ENCODE results near the gene FAM20B. TPM values are rescaled to one million over a fixed set of nuclear protein-coding genes. Genes with fewer than 3 reads are reported as not detected.

Gene FAM20B
- total RNA-seq, 2 experiments from 2014 or later: 25.5 to 27.2 TPM

DNA sequence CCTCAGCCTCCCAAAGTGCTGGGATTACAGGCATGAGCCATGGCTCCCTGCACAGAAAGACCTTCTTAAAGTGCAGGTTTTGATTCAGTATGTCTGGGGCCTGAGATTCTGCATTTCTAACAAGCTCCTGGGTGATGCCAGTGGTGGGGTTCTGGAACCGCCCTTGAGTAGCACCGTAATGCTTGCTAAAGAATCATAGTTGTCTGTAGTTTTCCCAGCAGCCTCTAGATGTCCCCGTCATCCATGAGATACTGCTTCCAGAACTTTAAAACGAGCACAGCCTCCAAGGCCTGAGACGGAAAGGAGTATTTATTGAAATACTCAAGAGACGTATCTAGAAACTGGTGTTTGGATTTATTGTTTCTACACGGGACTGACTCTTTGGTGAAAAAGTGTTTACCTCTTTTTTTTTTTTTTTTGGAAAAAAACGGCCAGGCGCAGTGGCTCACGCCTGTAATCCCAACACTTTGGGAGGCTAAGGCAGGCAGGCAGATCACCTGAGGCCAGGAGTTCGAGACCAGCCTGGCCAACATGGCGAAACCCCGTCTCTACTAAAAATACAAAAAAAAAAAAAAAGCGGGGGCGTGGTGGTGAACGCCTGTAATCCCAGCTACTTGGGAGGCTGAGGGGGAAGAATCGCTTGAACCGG is 53.5 kb downstream of the FAM20B start:
- ChIA-PET POLR2A (interaction anchor here (0.7 to 4.6 kb wide), 3 partner anchors 14 to 289 kb away, joined by 3 to 25 read pairs (median 5); no protein-coding TSS in a partner anchor), CTCF (interaction anchor here (0.6 to 3.7 kb wide), 18 partner anchors 9 to 736 kb away, joined by 3 to 37 read pairs (median 4); partner anchors contain the start of genes AXDND1 and SOAT1)
- H3K4me3 Mint-ChIP-seq: peak overlapping the region; percentile 3
- H3K27ac Mint-ChIP-seq: peak overlapping the region; percentile 2
- H3K9me3 Mint-ChIP-seq: no peaks in the 10 kb centered on the region
- H3K36me3 Mint-ChIP-seq (ENCODE audit: low read depth): peaks cover 6% of the 10 kb centered on the region
- peaks cover 27% of the 10 kb centered on the region for H3K4me1 Mint-ChIP-seq
- peak; percentile 61 for DNase-seq
- H3K27me3 Mint-ChIP-seq: no peaks in the 10 kb centered on the region

DNA sequence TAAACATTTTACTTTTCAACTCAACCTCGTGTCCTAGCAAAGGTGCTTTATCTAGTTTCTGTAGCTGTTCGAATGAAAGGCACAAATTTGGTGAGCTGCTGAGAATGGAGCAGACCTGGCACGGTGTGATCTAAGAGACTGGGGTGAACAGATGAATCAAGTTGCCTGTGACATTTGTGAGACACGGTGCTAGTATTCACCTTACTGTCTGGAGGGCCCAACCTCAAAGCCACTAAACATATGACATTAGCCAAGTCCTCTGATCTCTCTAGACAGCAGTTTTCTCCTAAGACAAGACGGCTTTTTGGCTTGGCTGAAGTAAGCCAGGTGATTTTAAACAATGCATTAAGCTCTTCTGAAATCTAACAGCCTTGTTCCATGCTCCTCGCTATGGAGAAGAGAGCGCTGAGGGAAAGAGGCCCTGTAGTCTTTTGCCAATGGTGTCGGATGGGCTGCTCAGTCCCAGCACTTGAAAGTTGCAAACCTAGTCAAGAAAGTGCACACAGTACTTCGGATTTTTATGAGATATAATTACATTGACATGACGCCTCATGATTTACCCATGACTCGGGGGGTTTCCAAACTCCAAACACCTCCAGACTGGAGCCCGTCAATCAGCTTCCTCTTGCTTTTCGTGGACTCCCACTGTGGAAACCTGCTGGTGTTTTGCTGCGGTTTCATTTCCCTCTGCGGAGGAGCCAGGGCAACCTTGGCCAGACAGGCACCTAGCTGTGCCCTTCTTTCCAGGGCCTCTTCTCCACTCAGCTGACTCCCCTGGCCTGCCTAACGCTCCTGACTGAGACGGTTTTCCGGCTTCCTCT is 55.4 kb downstream of the FAM20B start:
- Mint-ChIP-seq H3K27me3 (no peaks in the 10 kb centered on the region), H3K4me1 (peaks cover 33% of the 10 kb centered on the region), H3K27ac (peak overlapping the region; percentile 90), H3K9me3 (no peaks in the 10 kb centered on the region), H3K36me3 (ENCODE audit: low read depth) (peaks cover 17% of the 10 kb centered on the region), H3K4me3 (peak overlapping the region; percentile 98)
- POLR2A ChIA-PET: interaction anchor here (0.6 to 4.6 kb wide), 12 partner anchors 12 to 287 kb away, joined by 3 to 25 read pairs (median 4); partner anchors contain the start of gene AXDND1
- CTCF ChIA-PET: interaction anchor here (0.7 to 3.7 kb wide), 12 partner anchors 22 to 734 kb away, joined by 3 to 37 read pairs (median 4); partner anchors contain the start of genes AXDND1 and SOAT1
- DNase-seq: no peak

DNA sequence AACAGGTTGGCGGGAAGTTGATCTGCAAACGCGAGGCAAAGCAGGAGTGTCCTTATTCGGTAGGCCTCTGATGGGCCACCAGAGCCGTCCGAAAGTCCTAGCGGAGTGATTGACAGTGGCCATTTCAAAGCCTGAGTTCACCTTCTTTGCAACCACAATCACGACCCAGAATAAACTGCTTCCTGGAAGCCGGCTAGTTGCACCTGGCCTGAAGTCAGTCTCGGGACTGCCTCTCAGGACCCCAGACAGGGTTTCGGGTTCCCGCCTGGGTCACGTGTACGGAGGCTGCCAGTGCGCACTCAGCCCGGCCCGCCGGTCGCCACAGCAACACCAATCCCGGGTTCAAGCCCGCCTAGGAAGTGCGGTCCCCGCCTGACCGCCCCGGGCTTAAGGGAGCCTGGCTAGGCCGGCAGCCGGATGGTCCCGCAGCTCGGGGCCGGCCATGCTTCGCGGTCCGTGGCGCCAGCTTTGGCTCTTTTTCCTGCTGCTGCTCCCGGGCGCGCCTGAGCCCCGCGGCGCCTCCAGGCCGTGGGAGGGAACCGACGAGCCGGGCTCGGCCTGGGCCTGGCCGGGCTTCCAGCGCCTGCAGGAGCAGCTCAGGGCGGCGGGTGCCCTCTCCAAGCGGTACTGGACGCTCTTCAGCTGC is 56.1 kb downstream of the FAM20B start, which contains the start of gene TOR3A:
Gene TOR3A (plus strand): TSS at position 384 of the 646 bp plus-strand sequence. CDS start 59 bp downstream, at position 443.
- POLR2A ChIA-PET: interaction anchor here (0.9 to 4.6 kb wide), 12 partner anchors 11 to 284 kb away, joined by 3 to 25 read pairs (median 4); partner anchors contain the start of genes AXDND1 and SOAT1
- CTCF ChIA-PET: interaction anchor here (0.6 to 3.7 kb wide), 10 partner anchors 39 to 733 kb away, joined by 3 to 37 read pairs (median 5); partner anchors contain the start of gene AXDND1
- H3K27me3 Mint-ChIP-seq: no peaks in the 10 kb centered on the region

DNA sequence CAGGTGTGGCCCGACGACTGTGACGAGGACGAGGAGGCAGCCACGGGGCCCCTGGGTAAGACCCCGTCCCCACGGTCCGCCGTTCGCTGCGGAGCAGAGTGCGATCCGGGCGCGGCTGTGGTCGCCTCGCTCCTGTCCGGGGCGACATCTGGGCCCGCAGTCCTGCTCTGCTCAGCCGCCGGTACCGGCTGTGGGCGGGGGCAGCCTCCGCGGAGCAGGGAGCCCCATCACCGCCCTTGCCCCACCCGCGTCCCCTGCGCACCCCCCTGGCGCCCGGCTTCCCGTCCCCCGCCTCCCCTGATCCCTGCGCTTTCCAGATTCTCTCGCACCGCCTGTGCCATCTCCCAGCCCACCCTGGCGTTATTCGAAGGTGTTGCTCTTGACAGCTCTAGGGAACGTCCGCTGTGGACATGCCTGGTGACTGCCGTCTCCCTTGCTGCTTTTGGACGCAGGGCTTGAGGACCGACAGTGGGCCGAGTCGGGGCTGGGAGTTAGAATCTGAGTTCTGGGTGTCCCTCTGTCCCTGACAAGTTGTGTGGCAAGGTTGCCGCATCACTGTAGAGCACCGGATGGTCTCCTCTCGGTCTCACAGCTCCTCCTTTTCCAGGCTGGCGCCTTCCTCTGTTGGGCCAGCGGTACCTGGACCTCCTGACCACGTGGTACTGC is 56.8 kb downstream of the FAM20B start:
- POLR2A ChIA-PET: interaction anchor here (0.8 to 4.6 kb wide), 13 partner anchors 9 to 286 kb away, joined by 3 to 25 read pairs (median 4); partner anchors contain the start of genes AXDND1 and SOAT1
- H3K36me3 Mint-ChIP-seq (ENCODE audit: low read depth): peaks cover 22% of the 10 kb centered on the region
- no peaks in the 10 kb centered on the region for H3K27me3 Mint-ChIP-seq
- peak; percentile 38 for DNase-seq
- H3K27ac Mint-ChIP-seq: peak overlapping the region; percentile 94
- CTCF ChIA-PET: interaction anchor here (0.6 to 1.9 kb wide), 6 partner anchors 39 to 733 kb away, joined by 3 to 6 read pairs (median 4); no protein-coding TSS in a partner anchor
- peak overlapping the region; percentile 98 for H3K4me3 Mint-ChIP-seq
- peaks cover 35% of the 10 kb centered on the region for H3K4me1 Mint-ChIP-seq
- no peaks in the 10 kb centered on the region for H3K9me3 Mint-ChIP-seq

More for the DNA sequence above, 56.1 kb downstream of the FAM20B start, which contains the start of gene TOR3A:
- no peaks in the 10 kb centered on the region for H3K9me3 Mint-ChIP-seq
- DNase-seq: peak; percentile 88
- H3K27ac Mint-ChIP-seq: peak within 1 kb of the TSS; percentile 94
- H3K4me3 Mint-ChIP-seq: peak within 1 kb of the TSS; percentile 98
- H3K4me1 Mint-ChIP-seq: peaks cover 35% of the 10 kb centered on the region
- H3K36me3 Mint-ChIP-seq (ENCODE audit: low read depth): peaks cover 21% of the 10 kb centered on the region

DNA sequence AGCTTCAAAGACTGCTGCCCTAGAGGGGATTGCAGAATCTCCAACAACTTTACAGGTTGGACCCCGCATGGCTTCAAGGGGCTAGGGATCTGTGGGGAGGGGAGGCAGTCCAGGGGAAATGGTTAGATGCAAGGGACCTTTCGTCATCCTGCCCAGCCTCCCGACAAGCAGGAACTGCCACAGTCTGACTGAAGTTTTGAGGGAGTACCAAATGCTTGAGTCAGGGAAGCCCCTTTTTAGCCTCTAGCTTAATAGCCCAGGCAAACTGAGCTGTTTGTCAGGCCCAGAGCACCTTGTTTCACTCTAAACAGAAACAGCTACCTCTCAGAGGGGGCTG is 57.3 kb downstream of the FAM20B start:
- no peaks in the 10 kb centered on the region for H3K27me3 Mint-ChIP-seq
- DNase-seq: peak; percentile 40
- peak overlapping the region; percentile 98 for H3K4me3 Mint-ChIP-seq
- H3K36me3 Mint-ChIP-seq (ENCODE audit: low read depth): peaks cover 22% of the 10 kb centered on the region
- ChIA-PET POLR2A (interaction anchor here (0.8 to 4.6 kb wide), 9 partner anchors 9 to 285 kb away, joined by 3 to 25 read pairs (median 4); partner anchors contain the start of gene SOAT1), CTCF (interaction anchor here (0.9 to 1.9 kb wide), 5 partner anchors 38 to 732 kb away, joined by 3 to 6 read pairs (median 5); no protein-coding TSS in a partner anchor)
- peaks cover 35% of the 10 kb centered on the region for H3K4me1 Mint-ChIP-seq
- no peaks in the 10 kb centered on the region for H3K9me3 Mint-ChIP-seq
- peak overlapping the region; percentile 94 for H3K27ac Mint-ChIP-seq

DNA sequence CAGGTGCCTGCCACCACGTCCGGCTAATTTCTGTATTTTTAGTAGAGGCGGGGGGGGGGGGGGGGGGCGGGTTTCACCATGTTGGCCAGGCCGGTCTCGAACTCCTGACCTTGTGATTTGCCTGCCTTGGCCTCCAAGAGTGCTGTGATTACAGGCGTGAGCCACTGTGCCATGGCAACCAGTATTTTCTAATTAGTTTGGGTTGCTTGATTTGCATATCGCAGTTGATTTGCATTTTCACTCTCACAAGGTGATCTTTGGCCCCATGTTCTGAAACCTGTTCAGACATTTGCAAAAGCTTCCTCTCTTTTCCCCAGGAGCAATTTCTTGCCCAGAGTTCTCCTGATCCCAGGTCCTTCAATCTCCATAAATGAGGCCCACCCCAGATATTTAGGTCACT is 57.8 kb downstream of the FAM20B start:
- ChIA-PET CTCF (interaction anchor here (0.9 to 1.3 kb wide), 2 partner anchors 38 to 43 kb away, joined by 3 to 5 read pairs; no protein-coding TSS in a partner anchor), POLR2A (interaction anchor here (0.8 to 4.6 kb wide), 7 partner anchors 10 to 210 kb away, joined by 3 to 25 read pairs (median 4); partner anchors contain the start of gene SOAT1)
- Mint-ChIP-seq H3K27me3 (no peaks in the 10 kb centered on the region), H3K27ac (peak overlapping the region; percentile 94), H3K9me3 (no peaks in the 10 kb centered on the region), H3K4me3 (peak overlapping the region; percentile 98), H3K36me3 (ENCODE audit: low read depth) (peaks cover 24% of the 10 kb centered on the region), H3K4me1 (peaks cover 35% of the 10 kb centered on the region)
- no peak for DNase-seq

DNA sequence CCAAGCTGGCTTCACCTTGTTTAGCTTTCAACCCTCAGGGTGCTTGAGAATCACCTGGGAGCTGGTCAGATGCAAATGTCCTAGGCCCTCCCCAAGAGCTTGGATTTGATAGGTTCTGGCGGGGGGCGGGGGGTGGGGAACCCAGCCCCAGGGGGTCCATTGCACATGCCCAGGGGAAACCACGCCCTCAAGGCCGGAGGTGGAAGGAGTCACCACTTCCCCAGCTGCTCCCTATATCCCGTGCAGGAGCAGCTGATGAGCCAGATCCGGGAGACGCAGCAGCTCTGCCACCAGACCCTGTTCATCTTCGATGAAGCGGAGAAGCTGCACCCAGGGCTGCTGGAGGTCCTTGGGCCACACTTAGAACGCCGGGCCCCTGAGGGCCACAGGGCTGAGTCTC is 62.0 kb downstream of the FAM20B start:
- H3K27me3 Mint-ChIP-seq: no peaks in the 10 kb centered on the region
- H3K9me3 Mint-ChIP-seq: no peaks in the 10 kb centered on the region
- no peak for DNase-seq
- POLR2A ChIA-PET: interaction anchor here (1.1 kb wide), 1 partner anchor 277 kb away, joined by 3 read pairs; no protein-coding TSS in a partner anchor
- H3K27ac Mint-ChIP-seq: no peak overlapping the region
- CTCF ChIA-PET: interaction anchor here (1.5 kb wide), 1 partner anchor 12 kb away, joined by 3 read pairs; no protein-coding TSS in a partner anchor
- peaks cover 20% of the 10 kb centered on the region for H3K4me1 Mint-ChIP-seq
- H3K36me3 Mint-ChIP-seq (ENCODE audit: low read depth): peaks cover 41% of the 10 kb centered on the region
- H3K4me3 Mint-ChIP-seq: no peak overlapping the region

DNA sequence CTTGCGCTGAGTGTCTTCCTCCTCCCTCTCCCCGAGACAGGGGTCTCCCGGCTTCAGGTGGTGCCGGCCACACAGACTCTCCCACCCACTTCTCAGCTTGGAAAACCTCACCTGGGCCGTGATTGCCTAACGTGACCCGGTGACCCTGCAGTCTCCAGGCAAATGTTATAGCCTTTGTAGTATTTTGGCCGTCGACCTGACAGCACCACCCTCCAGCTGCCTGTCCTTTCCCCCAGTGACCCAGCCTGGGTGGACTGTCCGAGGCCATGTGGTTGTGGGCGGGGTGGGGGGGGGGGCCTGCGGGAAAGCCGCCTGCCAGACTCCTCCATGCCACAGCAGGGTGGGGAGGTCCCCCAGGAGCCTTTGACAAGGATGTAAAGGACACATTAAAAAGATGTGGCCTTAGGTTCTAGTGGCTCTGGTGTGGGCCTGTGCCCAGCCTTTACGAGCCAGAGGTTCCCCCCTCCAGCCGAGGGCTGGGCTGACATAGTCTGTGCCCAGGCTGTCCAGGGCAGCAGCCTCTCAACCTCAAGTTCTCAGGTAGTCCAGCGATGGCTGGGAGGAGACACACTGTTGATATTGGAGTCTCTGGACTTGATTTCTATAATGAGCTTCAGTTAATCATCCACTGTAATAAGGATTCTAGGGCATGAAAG is 64.3 kb downstream of the FAM20B start:
- DNase-seq: no peak
- Mint-ChIP-seq H3K4me1 (peaks cover 5% of the 10 kb centered on the region), H3K27ac (no peak overlapping the region), H3K27me3 (no peaks in the 10 kb centered on the region), H3K4me3 (no peak overlapping the region), H3K9me3 (no peaks in the 10 kb centered on the region), H3K36me3 (ENCODE audit: low read depth) (peaks cover 51% of the 10 kb centered on the region)
- CTCF ChIA-PET: interaction anchor here (0.7 kb wide), 1 partner anchor 16 kb away, joined by 3 read pairs; no protein-coding TSS in a partner anchor
- POLR2A ChIA-PET: interaction anchor here (0.7 kb wide), 1 partner anchor 276 kb away, joined by 3 read pairs; the partner anchor contains the start of gene AXDND1

DNA sequence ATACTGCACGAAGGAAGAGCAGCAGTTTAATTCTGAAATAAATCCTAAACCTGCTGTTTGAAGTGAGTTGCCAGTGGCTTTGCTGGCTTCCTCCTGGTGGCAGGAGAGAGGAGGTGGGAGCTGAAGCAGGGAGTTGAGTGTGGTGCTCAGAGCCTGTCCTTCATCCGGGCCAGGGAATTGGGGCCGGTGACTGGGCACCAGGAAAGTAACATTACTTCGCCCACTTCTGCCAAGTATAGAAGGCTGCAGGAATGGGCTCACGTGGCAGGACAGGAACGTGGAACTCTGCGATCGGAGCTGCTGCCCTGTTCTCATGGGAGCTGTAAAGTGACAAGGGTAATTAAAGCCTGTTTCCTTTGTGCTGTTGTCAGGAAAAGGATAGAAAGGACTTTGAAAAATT is 64.8 kb downstream of the FAM20B start:
- Mint-ChIP-seq H3K27me3 (no peaks in the 10 kb centered on the region), H3K27ac (no peak overlapping the region), H3K4me3 (no peak overlapping the region), H3K36me3 (ENCODE audit: low read depth) (peaks cover 54% of the 10 kb centered on the region), H3K9me3 (no peaks in the 10 kb centered on the region), H3K4me1 (peaks cover 4% of the 10 kb centered on the region)
- ChIA-PET CTCF (interaction anchor here (0.7 kb wide), 1 partner anchor 15 kb away, joined by 3 read pairs; no protein-coding TSS in a partner anchor), POLR2A (interaction anchor here (0.7 kb wide), 1 partner anchor 275 kb away, joined by 3 read pairs; the partner anchor contains the start of gene AXDND1)
- no peak for DNase-seq

DNA sequence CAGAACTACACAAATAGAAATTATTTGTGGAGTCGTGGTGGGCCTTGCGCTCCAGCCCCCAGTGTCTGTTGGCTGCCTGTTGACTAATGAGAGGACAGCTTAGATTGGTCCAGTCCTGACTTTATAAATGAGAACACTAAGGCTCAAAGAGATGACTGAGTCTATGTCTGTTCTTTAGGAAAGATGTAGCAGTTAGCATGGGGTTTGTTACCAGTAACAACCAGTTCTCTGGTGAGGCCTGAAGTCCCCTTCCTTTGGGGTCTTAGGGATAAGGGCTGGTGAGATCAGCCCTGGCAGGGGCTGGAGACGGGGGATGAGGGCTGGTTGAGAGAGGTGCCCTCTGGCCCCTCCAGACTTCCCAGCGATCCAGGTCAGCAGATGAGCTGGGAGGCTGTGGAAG is 65.2 kb downstream of the FAM20B start:
- Mint-ChIP-seq H3K36me3 (ENCODE audit: low read depth) (peaks cover 56% of the 10 kb centered on the region), H3K27ac (peak overlapping the region; percentile 47), H3K4me3 (no peak overlapping the region), H3K9me3 (no peaks in the 10 kb centered on the region), H3K27me3 (no peaks in the 10 kb centered on the region), H3K4me1 (peaks cover 4% of the 10 kb centered on the region)
- ChIA-PET CTCF (interaction anchor here (0.7 kb wide), 1 partner anchor 15 kb away, joined by 3 read pairs; no protein-coding TSS in a partner anchor), POLR2A (interaction anchor here (0.7 to 4.3 kb wide), 2 partner anchors 9 to 275 kb away, joined by 3 to 25 read pairs; partner anchors contain the start of genes AXDND1 and TOR3A)
- DNase-seq: no peak

DNA sequence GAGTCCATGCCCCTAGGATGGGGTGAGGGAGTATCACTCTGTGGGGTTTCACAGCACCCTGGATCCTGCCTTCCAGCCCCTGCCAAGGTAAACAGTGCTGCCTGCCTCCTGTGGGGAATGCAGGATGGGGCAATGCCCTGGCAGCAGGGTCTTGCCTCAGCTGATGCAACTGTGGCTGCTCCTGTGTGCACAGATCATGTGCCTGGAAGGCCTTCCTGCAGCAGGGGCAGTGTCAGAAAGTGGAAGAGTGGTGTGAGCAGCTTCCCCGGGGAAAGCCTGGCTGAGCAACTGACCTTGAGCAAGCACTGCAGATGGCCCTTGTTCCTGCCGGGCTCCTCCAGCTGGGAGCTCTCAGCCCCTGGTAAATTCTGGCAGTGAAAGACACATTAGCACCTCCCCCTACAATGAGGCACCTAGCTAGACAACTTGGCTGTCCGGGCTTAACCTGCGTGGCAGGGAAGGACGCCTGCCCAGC is 66.0 kb downstream of the FAM20B start:
- H3K4me3 Mint-ChIP-seq: no peak overlapping the region
- H3K4me1 Mint-ChIP-seq: peaks cover 2% of the 10 kb centered on the region
- H3K27ac Mint-ChIP-seq: peak overlapping the region; percentile 31
- CTCF ChIA-PET: interaction anchor here (1.1 kb wide), 1 partner anchor 201 kb away, joined by 3 read pairs; no protein-coding TSS in a partner anchor
- DNase-seq: peak; percentile 7
- no peaks in the 10 kb centered on the region for H3K27me3 Mint-ChIP-seq
- POLR2A ChIA-PET: interaction anchor here (4.3 kb wide), 1 partner anchor 10 kb away, joined by 25 read pairs; the partner anchor contains the start of gene TOR3A
- peaks cover 59% of the 10 kb centered on the region for H3K36me3 Mint-ChIP-seq (ENCODE audit: low read depth)
- no peaks in the 10 kb centered on the region for H3K9me3 Mint-ChIP-seq

Measured in activated CD4-positive, alpha-beta memory T cell treated with anti-CD3 and anti-CD28 coated beads, Interleukin-2, amount 10 ng/mL, durations not matched to agents 7 days and 5 days (primary cell).